Activated CD4-positive, CD25-positive, alpha-beta regulatory T cell (primary cell): ENCODE data around the gene CDK5.
A peak's percentile ranks its signal among the peaks of the same experiment; 100 is the strongest.
"Not testable (repeated sequence)": the region's sequence is repeated elsewhere in the genome, so short reads cannot be mapped to it uniquely, and the experiment has no call there.

Source experiments
- DNase-seq, 4 experiments: peaks; one replicate each; lab custom pipeline; 2025; lab: John Stamatoyannopoulos, UW

Gene CDK5

GRCh38 chr7:151033864-151034249 is 23.8 kb downstream of the CDK5 start:
- no peak for DNase-seq

- no peak for DNase-seq
Observed at GRCh38 chr7:151032936-151033863, 24.5 kb downstream of the CDK5 start.

GRCh38 chr7:151031011-151031410 is 26.7 kb downstream of the CDK5 start:
- no peak for DNase-seq

GRCh38 chr7:151028948-151029501 is 28.7 kb downstream of the CDK5 start:
- DNase-seq, result no peak

GRCh38 chr7:151028131-151028947 is 29.4 kb downstream of the CDK5 start, which contains the start of gene ABCB8:
TSS of gene ABCB8 (plus strand) at chr7:151028450. CDS start at chr7:151028516, 66 bp downstream.
- peak; percentile 90 to 98 (median 92) for DNase-seq

- DNase-seq, result not testable (repeated sequence)
Observed at GRCh38 chr7:151027728-151028130, 30.0 kb downstream of the CDK5 start.

GRCh38 chr7:151026771-151027727 is 30.6 kb downstream of the CDK5 start:
- DNase-seq, result not testable (repeated sequence)

- no peak for DNase-seq
Observed at GRCh38 chr7:151025924-151026671, 31.6 kb downstream of the CDK5 start.

GRCh38 chr7:151024435-151025056 is 33.2 kb downstream of the CDK5 start, which contains the start of gene ATG9B:
TSS of gene ATG9B (minus strand) at chr7:151024494. CDS start at chr7:151024423, 71 bp downstream.
- DNase-seq, result no peak

- no peak for DNase-seq
Observed at GRCh38 chr7:151023232-151023631, 34.5 kb downstream of the CDK5 start.

GRCh38 chr7:151020231-151020630 is 37.5 kb downstream of the CDK5 start:
- DNase-seq, result no peak

- DNase-seq, result no peak
Observed at GRCh38 chr7:151019130-151019447, 38.6 kb downstream of the CDK5 start.

- DNase-seq, result no peak
Observed at GRCh38 chr7:151018421-151019129, 39.1 kb downstream of the CDK5 start.

- DNase-seq, result peak; percentile 63 to 82 (median 70)
Observed at GRCh38 chr7:151017953-151018420, 39.7 kb downstream of the CDK5 start.

GRCh38 chr7:151017370-151017952 is 40.2 kb downstream of the CDK5 start:
- DNase-seq, result no peak

GRCh38 chr7:151016942-151017341 is 40.8 kb downstream of the CDK5 start:
- no peak for DNase-seq

- DNase-seq, result no peak
Observed at GRCh38 chr7:151016505-151016904, 41.2 kb downstream of the CDK5 start.

- DNase-seq, result no peak
Observed at GRCh38 chr7:151015967-151016366, 41.7 kb downstream of the CDK5 start.

GRCh38 chr7:151014950-151015349 is 42.7 kb downstream of the CDK5 start:
- DNase-seq, result peak in 1 of 4 experiments; percentile 19
